ENCODE results near the gene SF3B2. TPM values are rescaled to one million over a fixed set of nuclear protein-coding genes. Genes with fewer than 3 reads are reported as not detected.

Gene SF3B2
- total RNA-seq, 1 experiment from 2014 or later, result 237 TPM

DNA sequence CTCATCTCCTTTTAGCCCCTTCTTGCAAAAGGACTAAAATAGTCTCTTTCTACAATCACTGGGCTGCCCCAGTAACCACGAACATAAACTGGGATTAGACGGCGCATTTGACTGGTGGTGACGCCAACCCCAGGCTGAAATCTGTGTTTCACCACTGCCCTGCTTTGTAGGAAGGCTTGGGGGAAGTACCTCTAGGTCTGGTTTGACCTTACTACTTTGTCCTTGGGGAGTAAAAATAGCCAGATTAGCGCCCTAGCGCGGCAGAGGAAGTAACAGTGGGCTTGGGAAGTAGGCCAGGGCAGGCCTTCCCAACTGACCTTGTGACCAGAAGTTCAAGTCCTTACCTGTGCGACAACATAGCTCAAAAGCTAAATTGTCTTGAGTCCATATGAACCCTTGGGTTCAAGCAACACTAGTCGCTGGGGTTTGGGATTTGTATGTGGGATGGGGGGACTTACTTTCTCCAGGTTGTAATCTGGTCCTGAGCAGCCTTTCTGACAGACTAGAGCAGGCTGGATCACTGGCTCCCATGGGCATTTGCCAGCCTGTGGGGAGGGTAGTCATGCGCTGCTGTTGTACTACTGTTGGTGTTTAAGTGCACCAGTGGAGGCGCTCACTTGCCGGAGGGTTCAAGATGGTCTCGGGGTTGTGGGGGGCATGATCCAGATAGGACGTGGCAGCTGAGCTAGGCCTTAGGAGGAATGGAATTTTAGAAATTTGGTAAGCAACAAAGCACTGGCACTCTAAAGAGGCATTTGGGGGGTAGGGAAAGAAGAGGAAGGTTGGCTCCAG is 17.0 kb downstream of the SF3B2 start:
- H3K36me3 Mint-ChIP-seq (ENCODE audit: insufficient read depth in 1 of 3, low read depth in 3 of 3), result peaks cover 36 to 63% (median 53%) of the 10 kb centered on the region in 3 experiments
- H3K23ac ChIP-seq (ENCODE audit: insufficient read length, low read depth, low read length), result no peak overlapping the region
- no peak overlapping the region for H4K91ac ChIP-seq (ENCODE audit: insufficient read length, low read depth, low read length)
- no peak overlapping the region for H3K14ac ChIP-seq (ENCODE audit: insufficient read depth, low read length)
- H3K27me3 ChIP-seq (ENCODE audit: insufficient read depth, low read length), result no peaks in the 10 kb centered on the region
- H3K9me3 Mint-ChIP-seq, result no peaks in the 10 kb centered on the region
- no peak overlapping the region for H3K4ac ChIP-seq (ENCODE audit: low read depth, low read length)
- H2BK20ac ChIP-seq (ENCODE audit: low read depth, low read length, poor library complexity, severe bottlenecking), result no peak overlapping the region
- no CpG with 5 or more reads among the region's 14 CpGs for WGBS (ENCODE audit: extremely low coverage, insufficient read length, low lambda C conversion rate)
- no peak overlapping the region for H3K18ac ChIP-seq (ENCODE audit: insufficient read length, low read depth, low read length)
- no peaks in the 10 kb centered on the region for H3K79me1 ChIP-seq (ENCODE audit: insufficient read depth, low read depth, low read length, poor library complexity, severe bottlenecking)
- H3K4me1 ChIP-seq (ENCODE audit: insufficient read depth, low read length), result no peaks in the 10 kb centered on the region
- H2BK12ac ChIP-seq (ENCODE audit: insufficient read length, low read depth, low read length), result no peak overlapping the region
- H2AK5ac ChIP-seq (ENCODE audit: insufficient read length, low read length), result no peak overlapping the region
- H3K56ac ChIP-seq (ENCODE audit: insufficient read length, low read depth, low read length), result no peak overlapping the region
- H3K4me3 Mint-ChIP-seq, result peak overlapping the region; percentile 66 to 84
- peaks cover 2% of the 10 kb centered on the region; the same call in 1 of the 2 replicates for H3K79me2 ChIP-seq (ENCODE audit: insufficient read depth, low read length)
- TF ChIP-seq, protein P1, sequence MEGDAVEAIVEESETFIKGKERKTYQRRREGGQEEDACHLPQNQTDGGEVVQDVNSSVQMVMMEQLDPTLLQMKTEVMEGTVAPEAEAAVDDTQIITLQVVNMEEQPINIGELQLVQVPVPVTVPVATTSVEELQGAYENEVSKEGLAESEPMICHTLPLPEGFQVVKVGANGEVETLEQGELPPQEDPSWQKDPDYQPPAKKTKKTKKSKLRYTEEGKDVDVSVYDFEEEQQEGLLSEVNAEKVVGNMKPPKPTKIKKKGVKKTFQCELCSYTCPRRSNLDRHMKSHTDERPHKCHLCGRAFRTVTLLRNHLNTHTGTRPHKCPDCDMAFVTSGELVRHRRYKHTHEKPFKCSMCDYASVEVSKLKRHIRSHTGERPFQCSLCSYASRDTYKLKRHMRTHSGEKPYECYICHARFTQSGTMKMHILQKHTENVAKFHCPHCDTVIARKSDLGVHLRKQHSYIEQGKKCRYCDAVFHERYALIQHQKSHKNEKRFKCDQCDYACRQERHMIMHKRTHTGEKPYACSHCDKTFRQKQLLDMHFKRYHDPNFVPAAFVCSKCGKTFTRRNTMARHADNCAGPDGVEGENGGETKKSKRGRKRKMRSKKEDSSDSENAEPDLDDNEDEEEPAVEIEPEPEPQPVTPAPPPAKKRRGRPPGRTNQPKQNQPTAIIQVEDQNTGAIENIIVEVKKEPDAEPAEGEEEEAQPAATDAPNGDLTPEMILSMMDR (conservative IDR thresholded peaks at IDR 0.05), result peak; percentile 36; the same call in 1 of the 3 replicates
- H3K9me3 ChIP-seq (ENCODE audit: control insufficient read depth, low read depth, low read length), result no peaks in the 10 kb centered on the region
- H2BK15ac ChIP-seq (ENCODE audit: low read depth, low read length), result no peak overlapping the region
- H3K9ac ChIP-seq (ENCODE audit: extremely low read depth, insufficient read length, low read length), result no peak overlapping the region
- no peak overlapping the region for H4K8ac ChIP-seq (replicated peaks; ENCODE audit: insufficient read length, low read depth, low read length)
- peak overlapping the region; percentile 87 to 94 (median 88) for H3K27ac Mint-ChIP-seq
- no peak for DNase-seq
- no peaks in the 10 kb centered on the region for H4K20me1 ChIP-seq (ENCODE audit: control insufficient read depth, insufficient read depth, insufficient read length)
- no peak overlapping the region for H2BK5ac ChIP-seq (ENCODE audit: insufficient read length, low read length)
- H3K27me3 Mint-ChIP-seq (ENCODE audit: low read depth), result no peaks in the 10 kb centered on the region
- H2AFZ ChIP-seq (ENCODE audit: low read length), result no peak overlapping the region
- no peak overlapping the region for H3T11ph ChIP-seq (ENCODE audit: low read length)
- H3K4me2 ChIP-seq (ENCODE audit: insufficient read depth, insufficient read length, low read length), result peak overlapping the region; percentile 6
- peaks cover 4% of the 10 kb centered on the region for H3K23me2 ChIP-seq (ENCODE audit: insufficient read length, low read depth, low read length, poor library complexity, severe bottlenecking)
- H4K5ac ChIP-seq (ENCODE audit: insufficient read length, low read depth, low read length), result no peak overlapping the region
- H3K4me1 Mint-ChIP-seq, result peaks cover 21 to 32% of the 10 kb centered on the region in 2 experiments
- peak overlapping the region; percentile 25 for H3K27ac ChIP-seq (ENCODE audit: insufficient read length, low read depth, low read length)
- no peak overlapping the region for H2BK120ac ChIP-seq (ENCODE audit: low read depth, low read length, poor library complexity, severe bottlenecking)
